Astrocyte (in vitro differentiated cells and primary cell): ENCODE results near the gene AUNIP. TPM values are rescaled to one million over a fixed set of nuclear protein-coding genes. Genes with fewer than 3 reads are reported as not detected.

ENCODE experiments used
- DNase-seq: peaks from one replicate; pipeline ENCODE4 v3.0.0-alpha.2; 2010; ENCODE audit warnings: low read depth
- FAIRE-seq: peaks from 2 replicates; lab custom pipeline; 2011; peaks lifted over from hg19 to GRCh38; lab: Jason Lieb, UNC
- H2AFZ ChIP-seq: 2 replicates; pipeline ENCODE4 v1.6.0; 2012; ENCODE audit warnings: low read depth, low read length, inconsistent platforms
- H3K27ac ChIP-seq: 2 replicates; pipeline ENCODE4 v1.5.1; 2011; ENCODE audit warnings: low read depth, low read length, inconsistent platforms
- H3K27me3 ChIP-seq: 2 replicates; pipeline ENCODE4 v1.6.0; 2011; ENCODE audit warnings: low read length, inconsistent platforms; ENCODE audit not compliant: insufficient read depth
- H3K36me3 ChIP-seq: 2 replicates; pipeline ENCODE4 v1.5.1; 2011; ENCODE audit warnings: low read length, inconsistent platforms; ENCODE audit not compliant: insufficient read depth
- H3K4me1 ChIP-seq: 2 replicates; pipeline ENCODE4 v1.5.1; 2011; ENCODE audit warnings: low read length, inconsistent platforms; ENCODE audit not compliant: insufficient read depth
- H3K4me2 ChIP-seq: 2 replicates; pipeline ENCODE4 v1.6.0; 2012; ENCODE audit warnings: low read length, inconsistent platforms
- H3K4me3 ChIP-seq: 2 replicates; pipeline ENCODE4 v1.5.1; 2011; ENCODE audit warnings: low read depth, mild to moderate bottlenecking, low read length, inconsistent platforms; ENCODE audit not compliant: insufficient read depth
- H3K79me2 ChIP-seq: 2 replicates; pipeline ENCODE4 v1.6.0; 2012; ENCODE audit warnings: mild to moderate bottlenecking, low read length, inconsistent platforms; ENCODE audit not compliant: insufficient read depth
- H3K9ac ChIP-seq: 2 replicates; pipeline ENCODE4 v1.6.0; 2012; ENCODE audit warnings: mild to moderate bottlenecking, low read length, inconsistent platforms
- H3K9me3 ChIP-seq: 2 replicates; pipeline ENCODE4 v1.5.1; 2012; ENCODE audit warnings: low read depth, mild to moderate bottlenecking, low read length, inconsistent platforms; ENCODE audit not compliant: insufficient read depth
- H4K20me1 ChIP-seq: 2 replicates; pipeline ENCODE4 v1.6.0; 2012; ENCODE audit warnings: low read length, inconsistent platforms; ENCODE audit not compliant: insufficient read depth
- H3K27ac Mint-ChIP-seq: one replicate; pipeline ENCODE4 v1.8.0; 2021; ENCODE audit warnings: mild to moderate bottlenecking, mixed read lengths; ENCODE audit not compliant: unreplicated experiment
- H3K27me3 Mint-ChIP-seq: one replicate; pipeline ENCODE4 v1.8.0; 2021; ENCODE audit warnings: low read depth, mixed read lengths; ENCODE audit not compliant: unreplicated experiment
- H3K36me3 Mint-ChIP-seq: one replicate; pipeline ENCODE4 v1.8.0; 2021; ENCODE audit warnings: low read depth, mixed read lengths; ENCODE audit not compliant: unreplicated experiment
- H3K4me1 Mint-ChIP-seq: one replicate; pipeline ENCODE4 v1.8.0; 2021; ENCODE audit warnings: low read depth, mixed read lengths; ENCODE audit not compliant: unreplicated experiment
- H3K4me3 Mint-ChIP-seq: one replicate; pipeline ENCODE4 v1.8.0; 2021; ENCODE audit warnings: mild to moderate bottlenecking, moderate library complexity, mixed read lengths; ENCODE audit not compliant: unreplicated experiment
- H3K9me3 Mint-ChIP-seq: one replicate; pipeline ENCODE4 v1.8.0; 2021; ENCODE audit warnings: mild to moderate bottlenecking, mixed read lengths; ENCODE audit not compliant: unreplicated experiment
- CTCF ChIP-seq: IDR thresholded peaks from 2 replicates; pipeline ENCODE4 v1.5.1; 2011; ENCODE audit warnings: low read depth, mild to moderate bottlenecking, inconsistent platforms, low read length, moderate library complexity; ENCODE audit not compliant: insufficient read depth
- EZH2 ChIP-seq: IDR thresholded peaks from 2 replicates; pipeline ENCODE4 v1.6.1; 2012; ENCODE audit warnings: mild to moderate bottlenecking, low read length, inconsistent platforms; ENCODE audit not compliant: insufficient read depth
- total RNA-seq: library from RNA; stranded (reverse); gene quantifications from 2 replicates; pipeline ENCODE4 v1.2.1, GENCODE V29; 2021

Gene AUNIP
- total RNA-seq, 1 donor from 2014 or later, result 2.1 TPM

GRCh38 chr1:25885602-25886001, 26.3 kb upstream of the AUNIP start:
- peaks cover 2% of the 10 kb centered on the region for H3K27me3 Mint-ChIP-seq
- Histone ChIP-seq H3K27ac (no peak overlapping the region), H3K27me3 (no peaks in the 10 kb centered on the region), H3K9me3 (no peaks in the 10 kb centered on the region), H3K36me3 (no peaks in the 10 kb centered on the region), H3K4me2 (no peak overlapping the region), H3K4me1 (peaks cover 10% of the 10 kb centered on the region), H3K9ac (no peak overlapping the region), H4K20me1 (no peaks in the 10 kb centered on the region), H3K79me2 (no peaks in the 10 kb centered on the region), H3K4me3 (no peak overlapping the region), H2AFZ (no peak overlapping the region)
- no peak overlapping the region for H3K27ac Mint-ChIP-seq
- H3K4me3 Mint-ChIP-seq, result no peak overlapping the region
- H3K9me3 Mint-ChIP-seq, result no peaks in the 10 kb centered on the region
- peaks cover 12% of the 10 kb centered on the region for H3K4me1 Mint-ChIP-seq
- no peak for DNase-seq
- FAIRE-seq, result no peak
- no peak for TF ChIP-seq CTCF
- TF ChIP-seq EZH2, result no peak
- peaks cover 8% of the 10 kb centered on the region for H3K36me3 Mint-ChIP-seq

- Histone ChIP-seq H3K4me2 (no peak overlapping the region), H3K4me1 (no peaks in the 10 kb centered on the region), H3K79me2 (no peaks in the 10 kb centered on the region), H3K36me3 (no peaks in the 10 kb centered on the region), H3K9ac (no peak overlapping the region), H3K27ac (no peak overlapping the region), H2AFZ (no peak overlapping the region), H3K9me3 (no peaks in the 10 kb centered on the region), H3K27me3 (no peaks in the 10 kb centered on the region), H4K20me1 (no peaks in the 10 kb centered on the region), H3K4me3 (no peak overlapping the region)
- TF ChIP-seq CTCF, result no peak
- no peak for TF ChIP-seq EZH2
- H3K27ac Mint-ChIP-seq, result no peak overlapping the region
- no peaks in the 10 kb centered on the region for H3K9me3 Mint-ChIP-seq
- peaks cover 16% of the 10 kb centered on the region for H3K27me3 Mint-ChIP-seq
- H3K4me1 Mint-ChIP-seq, result no peaks in the 10 kb centered on the region
- H3K36me3 Mint-ChIP-seq, result peaks cover 2% of the 10 kb centered on the region
- DNase-seq, result no peak
- no peak for FAIRE-seq
- H3K4me3 Mint-ChIP-seq, result no peak overlapping the region
Observed at GRCh38 chr1:25881266-25881665, 22.0 kb upstream of the AUNIP start.

- no peaks in the 10 kb centered on the region for H4K20me1 ChIP-seq
- Mint-ChIP-seq H3K27me3 (peaks cover 16% of the 10 kb centered on the region), H3K27ac (no peak overlapping the region), H3K4me1 (no peaks in the 10 kb centered on the region), H3K9me3 (no peaks in the 10 kb centered on the region), H3K36me3 (peaks cover 2% of the 10 kb centered on the region), H3K4me3 (no peak overlapping the region)
- H3K4me3 ChIP-seq, result no peak overlapping the region
- H3K27me3 ChIP-seq, result no peaks in the 10 kb centered on the region
- H3K79me2 ChIP-seq, result no peaks in the 10 kb centered on the region
- H3K9me3 ChIP-seq, result no peaks in the 10 kb centered on the region
- H3K27ac ChIP-seq, result no peak overlapping the region
- TF ChIP-seq EZH2 (no peak), CTCF (no peak)
- no peak overlapping the region for H2AFZ ChIP-seq
- peaks cover 5% of the 10 kb centered on the region for H3K4me1 ChIP-seq
- no peak for FAIRE-seq
- no peak overlapping the region for H3K4me2 ChIP-seq
- no peaks in the 10 kb centered on the region for H3K36me3 ChIP-seq
- DNase-seq, result no peak
- no peak overlapping the region for H3K9ac ChIP-seq
Observed at GRCh38 chr1:25880518-25880917, 21.3 kb upstream of the AUNIP start.
